K562 (cell line): ENCODE data around the gene BBLN. TPM values are rescaled to one million over a fixed set of nuclear protein-coding genes. Genes with fewer than 3 reads are reported as not detected.

Source experiments
- BDP1 ChIP-seq: IDR thresholded peaks from 3 replicates; pipeline ENCODE4 v1.6.1; 2011; ENCODE audit not compliant: insufficient read length, insufficient read depth
- CTBP1 ChIP-seq: fragments of 450-650 bp; IDR thresholded peaks from 2 replicates; pipeline ENCODE4 v1.6.1; 2016; ENCODE audit warnings: borderline replicate concordance
- HDAC8 ChIP-seq: fragments of 450-650 bp; IDR thresholded peaks from 2 replicates; pipeline ENCODE4 v1.6.1; 2016; ENCODE audit warnings: mild to moderate bottlenecking, missing genetic modification characterization, moderate library complexity, missing compliant biosample characterization
- HOXB6 ChIP-seq: fragments of 250-450 bp; sonication (Bioruptor Pico); IDR thresholded peaks from 2 replicates; pipeline ENCODE4 v1.5.1; 2022; ENCODE audit warnings: mild to moderate bottlenecking, borderline replicate concordance
- LARP7 ChIP-seq: fragments of 450-650 bp; IDR thresholded peaks from 2 replicates; pipeline ENCODE4 v1.6.1; 2016
- MCM7 ChIP-seq, 2 experiments: fragments of 450-650 bp; IDR thresholded peaks; 2 replicates each; pipeline ENCODE4 v1.6.1; 2016 to 2018
- MGA ChIP-seq: fragments of 450-650 bp; IDR thresholded peaks from 2 replicates; pipeline ENCODE4 v1.6.1; 2016; ENCODE audit warnings: mild to moderate bottlenecking, moderate library complexity
- PTTG1 ChIP-seq: fragments of 450-650 bp; IDR thresholded peaks from 2 replicates; pipeline ENCODE4 v1.6.1; 2016; ENCODE audit warnings: low read depth, mild to moderate bottlenecking, missing genetic modification characterization, missing compliant biosample characterization
- RFX5 ChIP-seq: IDR thresholded peaks from 2 replicates; pipeline ENCODE4 v1.6.1; 2011; ENCODE audit warnings: low read depth, mild to moderate bottlenecking, improper control_type of control experiment, low read length
- SP1 ChIP-seq: sonication (generic); formaldehyde crosslinking; IDR thresholded peaks from 2 replicates; pipeline ENCODE4 v1.8.1; 2022; ENCODE audit warnings: mild to moderate bottlenecking, missing genetic modification reagents
- ZBTB12 ChIP-seq: fragments of 250-450 bp; sonication (Bioruptor Pico); IDR thresholded peaks from 2 replicates; pipeline ENCODE4 v1.4.0; 2020
- ZBTB2 ChIP-seq: fragments of 450-650 bp; IDR thresholded peaks from 2 replicates; pipeline ENCODE4 v1.6.1; 2016; ENCODE audit warnings: antibody characterized with exemption
- ZNF212 ChIP-seq: fragments of 450-650 bp; formaldehyde crosslinking; IDR thresholded peaks from 2 replicates; pipeline ENCODE4 v1.4.0; 2020; ENCODE audit warnings: mild to moderate bottlenecking
- ZNF699 ChIP-seq: fragments of 250-450 bp; sonication (Bioruptor Pico); IDR thresholded peaks from 2 replicates; pipeline ENCODE4 v1.8.0; 2021; ENCODE audit warnings: mild to moderate bottlenecking, moderate library complexity; ENCODE audit not compliant: insufficient replicate concordance
- polyA plus RNA-seq, 8 experiments: library from polyadenylated mRNA; depleted of rRNA in 4 of 8; stranded (reverse) in 5 of 8; unstranded in 3 of 8; fragments of >200 nt; fragmentation: Nextera tagmentation in 2 of 8; fragmentation: Illumina TruSeq in 1 of 8; extraction: Ambion mirVana in 2 of 8; extraction: Trizol in 1 of 8; gene quantifications; 2 replicates each; pipeline versions ENCODE4 v1.2.1 to v1.2.3, GENCODE V29; 2011 to 2014; ENCODE audit warnings: inconsistent platforms in 1 of 8, missing spikeins in 1 of 8
- total RNA-seq, 7 experiments: library from RNA; depleted of rRNA in 6 of 7; stranded (reverse); fragments of >200 nt in 6 of 7; fragmentation: Illumina TruSeq in 2 of 7; extraction: Trizol in 2 of 7; gene quantifications; 2 replicates each; pipeline versions ENCODE4 v1.2.1 to v1.2.3, GENCODE V29; 2011 to 2021; ENCODE audit warnings: low replicate concordance in 1 of 7

BBLN gene
- total and polyA plus RNA-seq, 9 of the 15 experiments (the other 6 are each of a cell fraction or from before 2014, with no cell fraction given) = 4.2 to 331 (median 87.1) TPM

- no peak for TF ChIP-seq MGA
- TF ChIP-seq BDP1 = no peak
- TF ChIP-seq PTTG1 (tag) = no peak
- TF ChIP-seq MCM7 (IDR thresholded peaks at IDR 0.05) = no peak
- TF ChIP-seq LARP7 = no peak
- no peak for TF ChIP-seq ZBTB2
- no peak for TF ChIP-seq ZNF699 (CRISPR knock-in tag)
- TF ChIP-seq SP1 = no peak
- no peak for TF ChIP-seq CTBP1
- no peak for TF ChIP-seq ZBTB12 (CRISPR knock-in tag)
- peak; percentile 92 for TF ChIP-seq HDAC8 (tag)
- no peak for TF ChIP-seq RFX5
- TF ChIP-seq ZNF212 (CRISPR knock-in tag) = no peak
- TF ChIP-seq HOXB6 (CRISPR knock-in tag) = no peak
Observed at GRCh38 chr9:128191406-128192046, 31.5 kb downstream of the BBLN start, which contains the start of gene CIZ1 (continued).
